Sigmoid colon (tissue), 7 donors: ENCODE data around the gene DNAI4. TPM values are rescaled to one million over a fixed set of nuclear protein-coding genes. Genes with fewer than 3 reads are reported as not detected.
"Not testable (repeated sequence)": the region's sequence is repeated elsewhere in the genome, so short reads cannot be mapped to it uniquely, and the experiment has no call there.

ENCODE experiments used
- DNase-seq: peaks from one replicate; pipeline ENCODE4 v3.0.0-alpha.2; 2019
- H3K27ac ChIP-seq, 4 donors: fragments of 200-600 bp; sonication (generic); one replicate each; pipeline ENCODE4 v1.5.1; 2016 to 2019; ENCODE audit warnings: mild to moderate bottlenecking in 1 of 4
- H3K27me3 ChIP-seq, 3 donors: fragments of 200-600 bp; sonication (generic); one replicate each; pipeline ENCODE4 v1.5.1; 2019; ENCODE audit warnings: mild to moderate bottlenecking in 1 of 3
- H3K36me3 ChIP-seq, 4 donors: fragments of 200-600 bp; sonication (generic); one replicate each; pipeline ENCODE4 v1.5.1; 2016 to 2019
- H3K4me1 ChIP-seq, 4 donors: fragments of 200-600 bp; sonication (generic); one replicate each; pipeline ENCODE4 v1.5.1; 2017 to 2019
- H3K4me3 ChIP-seq, 4 donors: fragments of 200-600 bp; sonication (generic); one replicate each; pipeline ENCODE4 v1.5.1; 2017 to 2019; ENCODE audit warnings: mild to moderate bottlenecking in 2 of 4, moderate library complexity in 1 of 4
- H3K9me3 ChIP-seq, 4 donors: fragments of 200-600 bp in 3 of 4; sonication (generic) in 3 of 4; one replicate each; pipeline versions ENCODE4 v1.5.1 to v1.6.1; 2013 to 2019
- EP300 ChIP-seq, 4 donors: sonication (generic); formaldehyde crosslinking; IDR thresholded peaks; one replicate each; pipeline ENCODE4 v1.6.1; 2017; ENCODE audit warnings: antibody characterized with exemption in 4 of 4
- POLR2A ChIP-seq, 2 donors: fragments of 450-650 bp; IDR thresholded peaks; one replicate each; pipeline ENCODE4 v1.6.1; 2016; ENCODE audit warnings: antibody characterized with exemption in 2 of 2, mild to moderate bottlenecking in 2 of 2, moderate library complexity in 2 of 2
- POLR2AphosphoS5 ChIP-seq, 4 donors: sonication (generic); formaldehyde crosslinking; IDR thresholded peaks; one replicate each; pipeline ENCODE4 v1.6.1; 2017; ENCODE audit warnings: antibody characterized with exemption in 4 of 4
- WGBS, 2 donors: extraction: QIAGEN DNeasy Blood & Tissue Kit; methylation state at CpG; one replicate each; pipeline ENCODE4 v1.1.7; 2013; 5-methylcytosine and 5-hydroxymethylcytosine counted together
- intact Hi-C: fragments of 100-400 bp; cut with DNase I; formaldehyde crosslinking; loops from one replicate; pipeline ENCODE4 v1.15.1; 2023
- polyA plus RNA-seq, 3 donors: library from polyadenylated mRNA; stranded (reverse); fragments of 200-250 nt; gene quantifications; one replicate each; pipeline ENCODE4 v1.2.3, GENCODE V29; 2013
- total RNA-seq, 4 donors: library from RNA; depleted of rRNA; stranded (reverse); fragments of >200 nt; gene quantifications; one replicate each; pipeline ENCODE4 v1.1.0, GENCODE V29; 2016
- TF ChIP-seq, protein P1 (sequence below), 4 experiments: fragments of 450-650 bp in 3 of 4; fragments of 200-600 bp in 1 of 4; IDR thresholded peaks; one replicate each; pipeline ENCODE4 v1.5.1; 2016 to 2019; ENCODE audit warnings: antibody characterized with exemption in 4 of 4, mild to moderate bottlenecking in 3 of 4, moderate library complexity in 2 of 4
- donor health status: healthy with polysubstance abuse.
- donor health status: Bipolar disorder and iron deficiency.
- donor health status: healthy.

DNAI4 gene
- total and polyA plus RNA-seq, 7 donors, result 3.0 to 16.1 (median 8.4) TPM

DNA sequence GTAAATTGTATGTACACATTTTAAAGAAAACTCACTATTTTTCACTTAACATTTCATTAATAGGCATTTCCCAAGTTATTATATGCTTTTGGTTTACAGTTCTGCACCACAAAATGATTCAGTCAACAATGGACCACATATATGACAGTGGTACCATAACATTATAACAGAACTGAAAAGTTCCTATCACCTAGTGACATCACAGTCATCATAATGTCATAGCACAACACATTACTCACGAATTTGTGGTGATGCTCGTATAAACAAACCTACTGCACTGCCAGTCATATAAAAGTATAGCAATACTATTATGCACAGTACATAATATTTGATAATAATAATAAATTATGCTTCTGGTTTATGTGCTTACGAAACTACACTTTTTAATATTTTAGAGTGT, 30.9 kb downstream of the DNAI4 start:
- intact Hi-C loops, result no loop called here
- Histone ChIP-seq H3K27me3 (no peaks in the 10 kb centered on the region), H3K9me3 (no peaks in the 10 kb centered on the region), H3K4me1 (no peaks in the 10 kb centered on the region), H3K36me3 (no peaks in the 10 kb centered on the region), H3K27ac (no peak overlapping the region), H3K4me3 (no peak overlapping the region)
- WGBS, 2 donors, result 91 to 94% methylated on average over 3 of the region's 3 CpGs
- TF ChIP-seq, protein P1, sequence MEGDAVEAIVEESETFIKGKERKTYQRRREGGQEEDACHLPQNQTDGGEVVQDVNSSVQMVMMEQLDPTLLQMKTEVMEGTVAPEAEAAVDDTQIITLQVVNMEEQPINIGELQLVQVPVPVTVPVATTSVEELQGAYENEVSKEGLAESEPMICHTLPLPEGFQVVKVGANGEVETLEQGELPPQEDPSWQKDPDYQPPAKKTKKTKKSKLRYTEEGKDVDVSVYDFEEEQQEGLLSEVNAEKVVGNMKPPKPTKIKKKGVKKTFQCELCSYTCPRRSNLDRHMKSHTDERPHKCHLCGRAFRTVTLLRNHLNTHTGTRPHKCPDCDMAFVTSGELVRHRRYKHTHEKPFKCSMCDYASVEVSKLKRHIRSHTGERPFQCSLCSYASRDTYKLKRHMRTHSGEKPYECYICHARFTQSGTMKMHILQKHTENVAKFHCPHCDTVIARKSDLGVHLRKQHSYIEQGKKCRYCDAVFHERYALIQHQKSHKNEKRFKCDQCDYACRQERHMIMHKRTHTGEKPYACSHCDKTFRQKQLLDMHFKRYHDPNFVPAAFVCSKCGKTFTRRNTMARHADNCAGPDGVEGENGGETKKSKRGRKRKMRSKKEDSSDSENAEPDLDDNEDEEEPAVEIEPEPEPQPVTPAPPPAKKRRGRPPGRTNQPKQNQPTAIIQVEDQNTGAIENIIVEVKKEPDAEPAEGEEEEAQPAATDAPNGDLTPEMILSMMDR (IDR thresholded peaks at IDR 0.05), result no peak
- TF ChIP-seq EP300 (IDR thresholded peaks at IDR 0.05), result no peak
- TF ChIP-seq POLR2AphosphoS5 (IDR thresholded peaks at IDR 0.05), result no peak
- TF ChIP-seq POLR2A (IDR thresholded peaks at IDR 0.05), result no peak
- no peak for DNase-seq

DNA sequence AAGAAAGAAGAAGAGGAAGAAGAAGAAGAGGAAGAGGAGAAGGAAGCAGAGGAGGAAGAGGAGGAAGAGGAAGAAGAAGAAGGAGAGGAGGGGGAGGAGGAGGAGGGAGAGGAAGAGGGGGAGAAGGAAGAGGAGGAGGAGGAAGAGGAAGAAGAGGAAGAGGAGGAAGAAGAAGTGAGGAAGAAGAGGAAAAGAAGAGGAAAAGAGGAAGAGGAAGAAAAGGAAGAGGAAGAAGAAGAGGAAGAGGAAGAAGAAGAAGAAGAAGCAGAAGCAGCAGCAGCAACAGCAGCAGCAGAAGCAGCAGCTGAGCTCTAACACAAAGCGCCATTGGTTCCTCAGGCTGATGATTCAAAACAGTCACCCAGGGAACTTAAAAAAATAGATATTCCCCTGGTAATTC, 34.0 kb downstream of the DNAI4 start:
- 93 to 96% methylated on average over 1 of the region's 1 CpG for WGBS, 2 donors
- intact Hi-C loops, result no loop called here

DNA sequence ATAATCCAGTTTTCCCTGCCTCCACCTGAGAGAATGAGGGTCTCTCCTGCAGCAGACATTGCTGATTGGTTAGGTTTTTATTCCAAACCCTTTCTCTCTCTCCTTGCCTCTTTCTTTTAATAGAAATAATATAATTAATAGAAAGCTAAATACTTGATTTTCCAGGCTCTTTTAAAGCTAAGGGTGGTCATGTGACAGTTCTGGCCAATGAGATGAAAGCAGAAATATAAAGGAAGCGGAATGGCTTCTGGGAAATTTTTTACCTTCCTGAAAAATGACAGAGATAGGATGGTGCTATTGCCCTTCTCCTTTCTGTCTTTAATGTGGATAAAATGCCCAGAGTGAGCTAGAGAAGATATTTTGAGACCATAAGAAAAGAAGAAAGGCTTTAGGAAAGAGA, 35.6 kb downstream of the DNAI4 start:
- DNase-seq, result no peak
- H3K27ac ChIP-seq, result no peak overlapping the region
- TF ChIP-seq, protein P1 (IDR thresholded peaks at IDR 0.05), result no peak
- TF ChIP-seq POLR2A (IDR thresholded peaks at IDR 0.05) (no peak), EP300 (IDR thresholded peaks at IDR 0.05) (no peak), POLR2AphosphoS5 (IDR thresholded peaks at IDR 0.05) (no peak)
- 98 to 99% methylated on average over 1 of the region's 1 CpG for WGBS, 2 donors
- H3K4me3 ChIP-seq, result no peak overlapping the region
- no peaks in the 10 kb centered on the region for H3K4me1 ChIP-seq
- no peaks in the 10 kb centered on the region for H3K9me3 ChIP-seq
- H3K27me3 ChIP-seq, result no peaks in the 10 kb centered on the region
- H3K36me3 ChIP-seq, result no peaks in the 10 kb centered on the region
- intact Hi-C loops, result no loop called here

More for the DNA sequence above, 34.0 kb downstream of the DNAI4 start:
- TF ChIP-seq, protein P1 (IDR thresholded peaks at IDR 0.05), result no peak
- no peak for TF ChIP-seq POLR2A (IDR thresholded peaks at IDR 0.05)
- no peak for TF ChIP-seq POLR2AphosphoS5 (IDR thresholded peaks at IDR 0.05)
- TF ChIP-seq EP300 (IDR thresholded peaks at IDR 0.05), result no peak
- Histone ChIP-seq H3K4me1 (no peaks in the 10 kb centered on the region), H3K27ac (no peak overlapping the region), H3K9me3 (no peaks in the 10 kb centered on the region), H3K36me3 (no peaks in the 10 kb centered on the region), H3K4me3 (no peak overlapping the region), H3K27me3 (no peaks in the 10 kb centered on the region)
- no peak for DNase-seq

DNA sequence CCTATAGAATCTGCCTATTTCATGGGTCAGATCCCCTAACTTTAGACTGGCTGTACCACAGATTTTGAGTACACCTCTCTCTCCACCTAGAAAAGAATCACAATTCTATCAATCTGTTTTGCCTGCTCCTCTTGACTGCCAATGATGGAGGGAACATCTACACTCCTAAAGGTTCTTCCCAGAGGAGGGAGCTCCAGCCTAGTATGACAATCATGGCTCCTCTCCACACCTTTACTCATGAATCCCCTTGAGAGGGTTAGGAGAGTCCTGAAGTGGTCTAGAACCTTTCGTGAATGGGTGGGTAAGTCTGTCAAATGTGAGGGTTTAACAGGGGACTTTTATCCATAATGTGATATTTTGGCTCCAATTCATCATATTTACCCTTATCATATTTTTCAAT, 48.0 kb downstream of the DNAI4 start:
- intact Hi-C loops, result no loop called here
- WGBS, 2 donors, result 86 to 94% methylated on average over 1 of the region's 1 CpG
- H3K4me1 ChIP-seq, result no peaks in the 10 kb centered on the region
- no peak overlapping the region for H3K4me3 ChIP-seq
- no peak overlapping the region for H3K27ac ChIP-seq
- TF ChIP-seq, protein P1 (IDR thresholded peaks at IDR 0.05), result no peak
- TF ChIP-seq POLR2AphosphoS5 (IDR thresholded peaks at IDR 0.05) (no peak), EP300 (IDR thresholded peaks at IDR 0.05) (no peak), POLR2A (IDR thresholded peaks at IDR 0.05) (no peak)
- no peaks in the 10 kb centered on the region for H3K27me3 ChIP-seq
- DNase-seq, result no peak
- no peaks in the 10 kb centered on the region for H3K36me3 ChIP-seq
- H3K9me3 ChIP-seq, result peaks cover 0 to 4% (median 0%) of the 10 kb centered on the region in 4 donors

DNA sequence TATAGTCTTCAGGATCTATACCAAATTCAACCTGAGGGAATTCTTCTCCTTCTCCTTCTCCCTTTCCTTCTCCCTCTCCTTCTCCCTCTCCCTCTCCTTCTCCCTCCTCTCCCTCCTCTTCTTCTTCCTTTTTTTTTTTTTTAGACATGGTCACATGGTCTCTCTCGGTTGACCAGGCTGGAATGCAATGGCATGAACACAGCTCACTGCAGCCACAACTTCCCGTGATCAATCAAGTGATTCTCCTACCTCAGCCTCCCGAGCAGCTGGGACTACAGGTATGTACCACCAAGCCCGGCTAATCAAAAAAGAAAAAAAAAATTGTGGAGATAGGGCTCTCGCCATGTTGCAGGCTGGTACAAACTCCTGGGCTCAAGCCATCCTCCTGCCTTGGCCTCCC, 51.5 kb downstream of the DNAI4 start:
- TF ChIP-seq, protein P1 (IDR thresholded peaks at IDR 0.05), result no peak
- no peak for TF ChIP-seq EP300 (IDR thresholded peaks at IDR 0.05)
- TF ChIP-seq POLR2AphosphoS5 (IDR thresholded peaks at IDR 0.05), result no peak
- TF ChIP-seq POLR2A (IDR thresholded peaks at IDR 0.05), result no peak
- no peak for DNase-seq
- no peak overlapping the region for H3K4me3 ChIP-seq
- H3K4me1 ChIP-seq, result no peaks in the 10 kb centered on the region
- H3K9me3 ChIP-seq, result peaks cover 0 to 3% (median 0%) of the 10 kb centered on the region in 4 donors
- H3K27me3 ChIP-seq, result no peaks in the 10 kb centered on the region
- no peaks in the 10 kb centered on the region for H3K36me3 ChIP-seq
- WGBS, 2 donors, result 93 to 96% methylated on average over 5 of the region's 5 CpGs
- H3K27ac ChIP-seq, result no peak overlapping the region
- intact Hi-C loops, result no loop called here

DNA sequence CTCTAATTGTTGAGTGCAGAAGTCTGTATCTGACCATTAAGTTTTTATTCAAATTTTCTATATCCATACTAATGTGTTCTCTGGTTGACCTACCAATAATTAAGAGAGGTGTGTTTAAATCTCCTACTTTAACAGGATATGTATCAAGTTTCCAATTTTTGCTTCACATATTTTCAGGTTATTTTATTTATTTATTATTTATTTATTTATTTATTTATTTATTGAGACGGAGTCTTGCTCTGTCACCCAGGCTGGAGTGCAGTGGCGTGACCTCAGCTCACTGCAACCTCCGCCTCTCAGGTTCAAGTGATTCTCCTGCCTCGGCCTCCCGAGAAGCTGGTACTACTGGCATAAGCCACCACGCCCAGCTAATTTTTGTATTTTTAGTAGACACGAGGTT, 52.6 kb downstream of the DNAI4 start:
- H3K36me3 ChIP-seq, DNase-seq, H3K4me1 ChIP-seq, H3K4me3 ChIP-seq, H3K9me3 ChIP-seq, intact Hi-C loops, H3K27me3 ChIP-seq, H3K27ac ChIP-seq: not testable (repeated sequence)
- 94 to 95% methylated on average over 7 of the region's 7 CpGs for WGBS, 2 donors
